WTC11 (cell line): Measurements from ENCODE around the gene LGALS7. TPM values are rescaled to one million over a fixed set of nuclear protein-coding genes. Genes with fewer than 3 reads are reported as not detected.

Source experiments
- ATAC-seq: fragments of 200-7000 bp; cut with Tn5 transposase; 2 replicates; pipeline ENCODE4 v1.10.0; 2021; ENCODE audit warnings: mild to moderate bottlenecking, moderate library complexity
- CTCF ChIA-PET: fragments of 300-600 bp; sonication (Branson Sonifier 250); formaldehyde crosslinking; loops from one replicate; lab custom pipeline; 2021; ENCODE audit warnings: antibody characterized with exemption; lab: Charles Lee
- POLR2A ChIA-PET: fragments of 350-600 bp; sonication (Branson Sonifier 250); formaldehyde crosslinking; loops from one replicate; lab custom pipeline; 2021; ENCODE audit warnings: antibody characterized with exemption; lab: Charles Lee
- DNase-seq: peaks from one replicate; pipeline ENCODE4 v3.0.0; 2021; ENCODE audit warnings: low spot score
- H3K27ac Mint-ChIP-seq: 2 replicates; pipeline ENCODE4 v1.8.0; 2021; ENCODE audit warnings: mixed read lengths
- H3K27me3 Mint-ChIP-seq: 2 replicates; pipeline ENCODE4 v1.8.0; 2021; ENCODE audit warnings: low read depth, mild to moderate bottlenecking, moderate library complexity, mixed read lengths
- H3K36me3 Mint-ChIP-seq: 2 replicates; pipeline ENCODE4 v1.8.0; 2021; ENCODE audit warnings: mixed read lengths
- H3K4me1 Mint-ChIP-seq: 2 replicates; pipeline ENCODE4 v1.8.0; 2022; ENCODE audit warnings: mixed read lengths
- H3K4me3 Mint-ChIP-seq: 2 replicates; pipeline ENCODE4 v1.8.0; 2021; ENCODE audit warnings: mild to moderate bottlenecking, moderate library complexity, mixed read lengths
- H3K9me3 Mint-ChIP-seq: 2 replicates; pipeline ENCODE4 v1.8.0; 2021; ENCODE audit warnings: mixed read lengths
- ATF2 ChIP-seq: sonication (generic); formaldehyde crosslinking; IDR thresholded peaks from 2 replicates; pipeline ENCODE4 v1.8.1; 2022; ENCODE audit warnings: low read depth, missing genetic modification reagents, borderline replicate concordance
- ATF6 ChIP-seq: sonication (generic); formaldehyde crosslinking; IDR thresholded peaks from 2 replicates; pipeline ENCODE4 v1.8.1; 2023; ENCODE audit warnings: mild to moderate bottlenecking, missing genetic modification reagents
- CDX4 ChIP-seq: fragments of 250-450 bp; sonication (Bioruptor Pico); IDR thresholded peaks from 2 replicates; pipeline ENCODE4 v1.9.0; 2021; ENCODE audit warnings: moderate library complexity, mild to moderate bottlenecking, inconsistent platforms, borderline replicate concordance
- CTCF ChIP-seq: fragments of 200-600 bp; IDR thresholded peaks from 2 replicates; pipeline ENCODE4 v1.8.0; 2022; ENCODE audit warnings: antibody characterized with exemption
- E2F4 ChIP-seq: sonication (generic); formaldehyde crosslinking; IDR thresholded peaks from 2 replicates; pipeline ENCODE4 v1.8.1; 2022; ENCODE audit warnings: low read depth, mild to moderate bottlenecking, moderate library complexity, missing genetic modification reagents, borderline replicate concordance
- ELF4 ChIP-seq: sonication (generic); formaldehyde crosslinking; IDR thresholded peaks from 2 replicates; pipeline ENCODE4 v1.8.1; 2022; ENCODE audit warnings: low read depth, mild to moderate bottlenecking, moderate library complexity, missing genetic modification reagents
- FOXK1 ChIP-seq: sonication (generic); formaldehyde crosslinking; IDR thresholded peaks from 2 replicates; pipeline ENCODE4 v1.8.0; 2022; ENCODE audit warnings: mild to moderate bottlenecking, moderate library complexity, missing genetic modification reagents
- NR2C2 ChIP-seq: sonication (generic); formaldehyde crosslinking; IDR thresholded peaks from 2 replicates; pipeline ENCODE4 v1.8.0; 2022; ENCODE audit warnings: mild to moderate bottlenecking, missing genetic modification reagents
- NR3C1 ChIP-seq: sonication (generic); formaldehyde crosslinking; conservative IDR thresholded peaks from 2 replicates; pipeline ENCODE4 v1.8.1; 2023; ENCODE audit warnings: low read depth, mild to moderate bottlenecking, missing genetic modification reagents
- PRRX2 ChIP-seq: fragments of 250-450 bp; sonication (Bioruptor Pico); IDR thresholded peaks from 2 replicates; pipeline ENCODE4 v1.8.0; 2021; ENCODE audit warnings: mild to moderate bottlenecking
- SP1 ChIP-seq: sonication (generic); formaldehyde crosslinking; conservative IDR thresholded peaks from 2 replicates; pipeline ENCODE4 v1.8.1; 2022; ENCODE audit warnings: missing genetic modification reagents
- TCF7 ChIP-seq: sonication (generic); formaldehyde crosslinking; IDR thresholded peaks from 2 replicates; pipeline ENCODE4 v1.8.0; 2022; ENCODE audit warnings: mild to moderate bottlenecking, low read depth, missing genetic modification reagents, moderate library complexity
- TEAD4 ChIP-seq: sonication (generic); formaldehyde crosslinking; IDR thresholded peaks from 2 replicates; pipeline ENCODE4 v1.8.0; 2022; ENCODE audit warnings: mild to moderate bottlenecking, missing genetic modification reagents
- USF1 ChIP-seq: sonication (generic); formaldehyde crosslinking; IDR thresholded peaks from 2 replicates; pipeline ENCODE4 v1.8.0; 2022; ENCODE audit warnings: mild to moderate bottlenecking, missing genetic modification reagents
- ZBTB21 ChIP-seq: sonication (generic); formaldehyde crosslinking; IDR thresholded peaks from 2 replicates; pipeline ENCODE4 v1.8.1; 2023; ENCODE audit warnings: mild to moderate bottlenecking, missing genetic modification reagents, borderline replicate concordance
- ZNF219 ChIP-seq: sonication (generic); formaldehyde crosslinking; IDR thresholded peaks from 2 replicates; pipeline ENCODE4 v1.8.0; 2023; ENCODE audit warnings: missing genetic modification reagents, mild to moderate bottlenecking, borderline replicate concordance
- ZNF317 ChIP-seq: sonication (generic); formaldehyde crosslinking; IDR thresholded peaks from 2 replicates; pipeline ENCODE4 v1.8.1; 2023; ENCODE audit warnings: low read depth, mild to moderate bottlenecking, moderate library complexity, missing genetic modification reagents, borderline replicate concordance
- ZNF423 ChIP-seq: fragments of 250-450 bp; sonication (Bioruptor Pico); IDR thresholded peaks from 2 replicates; pipeline ENCODE4 v2.1.2; 2022; ENCODE audit warnings: mild to moderate bottlenecking, moderate library complexity
- ZNF532 ChIP-seq: fragments of 250-450 bp; sonication (Bioruptor Pico); IDR thresholded peaks from 2 replicates; pipeline ENCODE4 v1.9.0; 2021; ENCODE audit warnings: mild to moderate bottlenecking, borderline replicate concordance
- ZSCAN18 ChIP-seq: fragments of 250-450 bp; sonication (Bioruptor Pico); IDR thresholded peaks from 2 replicates; pipeline ENCODE4 v2.1.2; 2022; ENCODE audit warnings: mild to moderate bottlenecking, moderate library complexity
- total RNA-seq: library from RNA; stranded (reverse); gene quantifications from 3 replicates; pipeline ENCODE4 v1.2.3, GENCODE V29; 2021

The LGALS7 gene
- total RNA-seq, 1 experiment from 2014 or later, result 2.3 TPM

GRCh38 chr19:38793671-38794070 lies 20.4 kb upstream of the LGALS7 start (continued):
- TF ChIP-seq ZSCAN18 (CRISPR knock-in tag) (no peak), NR2C2 (CRISPR knock-in tag) (no peak), TCF7 (no peak), CTCF (no peak)
- TF ChIP-seq, all 79 proteins: peak for 2

GRCh38 chr19:38793177-38793576 lies 19.9 kb upstream of the LGALS7 start:
- H3K36me3 Mint-ChIP-seq, result no peaks in the 10 kb centered on the region
- peaks cover 23% of the 10 kb centered on the region for H3K27me3 Mint-ChIP-seq
- POLR2A ChIA-PET, result interaction anchor here (0.6 to 1.0 kb wide), 2 partner anchors 17 to 55 kb away, joined by 3 to 4 read pairs; no protein-coding TSS in a partner anchor
- H3K9me3 Mint-ChIP-seq, result peaks cover 8% of the 10 kb centered on the region; the same call in 1 of the 2 replicates
- CTCF ChIA-PET, result interaction anchor here (0.6 to 1.5 kb wide), 23 partner anchors 14 to 407 kb away, joined by 3 to 15 read pairs (median 3); partner anchors contain the start of genes ECH1, FAM98C, LGALS7 and MRPS12
- H3K4me1 Mint-ChIP-seq, result peaks cover 8% of the 10 kb centered on the region
- no peak for DNase-seq
- no peak overlapping the region for H3K27ac Mint-ChIP-seq
- ATAC-seq, result no peak
- H3K4me3 Mint-ChIP-seq, result peak overlapping the region; percentile 54
- TF ChIP-seq CDX4 (CRISPR knock-in tag) (no peak), FOXK1 (CRISPR knock-in tag) (no peak), SP1 (CRISPR knock-in tag) (no peak), USF1 (CRISPR knock-in tag) (no peak), ZBTB21 (CRISPR knock-in tag) (no peak), ZNF219 (CRISPR knock-in tag) (no peak), ZNF423 (CRISPR knock-in tag) (no peak), ZNF317 (CRISPR knock-in tag) (no peak), TEAD4 (CRISPR knock-in tag) (no peak), ZNF532 (CRISPR knock-in tag) (no peak), NR3C1 (no peak), E2F4 (CRISPR knock-in tag) (no peak), ATF6 (CRISPR knock-in tag) (no peak), ELF4 (no peak), PRRX2 (CRISPR knock-in tag) (no peak), ATF2 (CRISPR knock-in tag) (no peak)
